HG03571 (cell line): ENCODE measurements around the gene CTAGE8.
"Not testable (repeated sequence)": the region's sequence is repeated elsewhere in the genome, so short reads cannot be mapped to it uniquely, and the experiment has no call there.

Experiments used
- ATAC-seq: cut with Tn5 transposase; IDR thresholded peaks from one replicate; pipeline ENCODE4 v1.9.1; 2021; ENCODE audit not compliant: unreplicated experiment

CTAGE8 gene

GRCh38 chr7:144269188-144269587 lies at the start of gene CTAGE8:
CTAGE8 (minus strand) TSS chr7:144269288; CDS start chr7:144269250, 38 bp downstream.
- not testable (repeated sequence) for ATAC-seq

DNA sequence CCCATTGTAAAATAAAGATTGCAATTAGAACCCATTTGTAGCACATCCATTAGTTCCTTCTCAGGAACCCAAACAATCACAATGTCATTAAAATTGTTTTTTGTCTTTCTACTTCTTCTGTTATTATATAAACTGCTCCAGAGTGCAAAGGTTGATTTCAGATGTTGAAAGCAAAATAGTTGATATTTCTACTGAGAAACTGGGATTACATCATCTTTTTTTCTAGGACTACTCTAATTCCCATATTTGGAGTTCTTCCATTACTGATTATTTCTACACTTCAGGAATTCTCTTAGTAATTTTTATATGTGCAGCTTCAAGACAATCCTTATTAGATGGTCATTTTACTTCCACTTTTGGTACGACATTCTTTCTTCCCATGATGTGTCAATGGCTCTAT lies 48.4 kb upstream of the CTAGE8 start:
- ATAC-seq, result not testable (repeated sequence)

DNA sequence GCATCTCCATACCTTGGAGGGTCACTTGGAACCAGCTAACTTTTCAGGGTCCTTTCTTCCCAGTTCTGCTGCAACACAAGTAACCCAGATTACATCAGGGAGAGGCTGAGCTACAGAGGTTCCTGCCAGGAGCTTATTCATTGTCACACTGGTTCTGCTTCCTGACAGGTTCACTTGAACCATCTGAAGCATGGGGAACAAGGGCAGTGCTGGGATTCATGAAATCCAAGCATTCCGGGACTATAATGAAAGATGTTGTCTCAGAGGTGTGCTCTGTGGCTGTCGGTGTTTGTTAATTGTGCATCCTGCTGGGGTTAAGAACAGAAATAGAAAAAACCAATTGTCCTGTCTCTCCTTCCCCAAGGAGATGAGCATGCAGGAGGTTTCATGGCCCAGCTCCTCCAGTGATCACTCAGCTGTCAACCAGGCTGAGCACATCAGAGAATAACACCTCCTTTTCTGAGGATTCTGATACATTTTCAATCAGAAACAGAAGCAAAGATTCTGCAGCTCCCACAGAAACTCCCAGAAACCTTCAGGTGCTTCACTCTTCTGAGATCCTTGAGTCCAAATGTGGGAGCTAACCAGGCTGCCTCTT lies 42.9 kb upstream of the CTAGE8 start, which contains the start of gene OR2A1:
OR2A1 (plus strand) TSS at position 548 of the 598 bp plus-strand sequence. CDS start 5,706 bp downstream, outside the sequence.
- not testable (repeated sequence) for ATAC-seq

DNA sequence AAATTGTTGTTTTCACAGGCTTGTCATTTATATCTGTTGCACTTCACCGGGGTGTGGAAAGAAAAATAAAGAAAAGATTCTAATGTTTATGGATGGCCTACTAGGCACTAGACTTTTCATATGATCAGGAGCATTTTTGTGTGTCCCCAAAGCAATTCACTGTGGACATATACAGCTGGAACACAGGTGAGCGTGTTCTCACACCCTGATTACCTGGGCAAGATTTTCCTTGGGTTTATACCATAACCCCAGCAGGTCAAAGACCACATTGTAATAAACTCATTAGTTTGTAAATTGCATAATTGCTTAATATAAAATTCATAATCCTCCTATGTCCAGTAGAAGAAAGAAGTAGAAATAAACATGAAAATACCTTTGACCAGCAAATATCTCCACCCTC lies 42.1 kb upstream of the CTAGE8 start:
- ATAC-seq, result not testable (repeated sequence)

DNA sequence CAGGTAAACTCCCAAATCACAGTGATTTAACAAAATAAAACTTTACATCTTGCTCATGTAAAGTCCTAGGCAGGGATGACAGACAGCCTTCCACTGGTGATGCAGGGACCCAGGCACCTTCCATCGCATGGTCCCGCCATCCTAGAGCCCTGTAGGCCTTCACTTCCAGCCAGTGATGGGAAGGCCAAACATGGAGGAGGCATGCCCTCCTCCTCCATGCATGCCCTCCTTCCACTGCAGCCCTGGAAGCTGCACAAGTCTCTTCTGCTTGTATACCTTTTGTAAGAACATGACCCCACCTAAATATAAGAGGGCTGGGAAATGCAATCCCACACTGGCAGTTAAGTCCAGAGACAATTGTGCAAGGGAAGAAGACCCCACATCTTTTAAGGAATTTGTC lies 40.6 kb upstream of the CTAGE8 start:
- ATAC-seq, result not testable (repeated sequence)

DNA sequence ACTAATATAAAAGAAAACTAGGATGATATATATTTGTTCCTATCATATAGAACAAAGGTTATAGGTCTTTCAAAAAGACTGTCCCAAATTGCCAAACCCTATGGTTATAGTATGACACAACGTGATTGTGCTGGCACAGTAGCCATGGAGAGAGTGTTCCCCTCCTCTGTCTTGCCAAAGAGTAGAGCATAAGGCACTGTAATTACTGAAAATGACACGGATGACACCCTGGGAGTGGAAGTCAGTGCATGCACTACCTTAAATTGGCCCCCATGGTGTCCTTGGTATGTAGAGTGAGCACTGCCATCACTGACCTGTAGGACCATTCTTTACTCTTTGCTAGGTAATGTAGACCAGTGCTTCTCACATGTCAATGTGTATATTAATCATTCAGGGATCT lies 36.1 kb upstream of the CTAGE8 start:
- ATAC-seq, result not testable (repeated sequence)

DNA sequence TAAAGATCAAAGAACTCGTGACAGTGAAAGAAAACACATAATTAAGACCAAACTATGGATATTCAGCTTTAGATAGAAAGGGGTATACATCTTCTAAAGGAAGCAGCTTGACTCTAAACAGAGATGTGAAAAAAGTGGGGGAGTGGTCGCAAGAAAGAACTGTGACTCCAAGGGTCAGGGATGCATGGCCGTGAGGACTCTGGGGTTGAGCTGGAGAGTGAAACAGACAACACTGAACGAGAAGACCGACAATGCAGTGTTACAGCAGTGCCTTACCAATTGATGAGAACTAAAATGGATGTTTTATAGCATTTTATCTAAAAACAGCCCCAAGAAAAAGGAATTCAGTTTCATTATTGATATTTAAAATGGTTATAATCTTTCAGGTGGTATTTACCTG lies 34.5 kb upstream of the CTAGE8 start:
- not testable (repeated sequence) for ATAC-seq

GRCh38 chr7:144302578-144303303 lies 33.7 kb upstream of the CTAGE8 start:
- not testable (repeated sequence) for ATAC-seq

- peak; percentile 73 for ATAC-seq
Measured at GRCh38 chr7:144293794-144294499, 24.9 kb upstream of the CTAGE8 start.

DNA sequence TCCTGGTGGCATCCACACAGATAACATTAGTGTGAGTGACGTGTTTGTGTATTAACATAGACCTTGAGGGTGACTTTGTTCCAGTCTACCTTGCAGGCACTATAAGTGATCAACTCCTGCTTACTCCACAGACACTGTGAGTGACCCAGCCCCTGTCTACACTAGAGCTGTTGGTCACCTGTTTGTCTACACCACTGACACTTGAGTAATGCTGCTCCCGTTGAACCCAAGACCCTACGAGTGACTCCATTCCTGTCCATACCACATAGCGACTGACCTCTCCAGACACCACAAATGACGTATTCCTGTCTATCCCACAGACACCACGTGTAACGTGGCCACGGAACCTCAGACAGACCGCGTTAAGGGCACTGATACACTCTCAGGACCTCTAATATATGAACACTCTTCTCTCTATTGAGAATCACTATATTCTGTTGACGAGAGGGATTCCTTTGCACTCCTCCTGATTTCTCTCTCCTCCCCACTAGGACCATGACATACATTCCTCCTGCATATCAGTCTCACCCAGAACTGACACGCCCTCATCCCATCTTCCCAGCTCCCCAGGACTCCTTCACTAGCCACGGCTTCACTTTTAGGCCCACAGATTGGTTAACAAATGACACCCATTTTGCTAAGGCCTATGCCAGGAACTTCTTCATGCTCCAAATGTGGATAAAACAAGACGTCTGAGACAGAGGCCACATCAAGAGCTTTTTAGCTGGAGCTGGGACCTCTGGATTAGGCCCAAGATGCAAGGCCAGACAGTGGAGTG lies 23.5 kb upstream of the CTAGE8 start:
- not testable (repeated sequence) for ATAC-seq

DNA sequence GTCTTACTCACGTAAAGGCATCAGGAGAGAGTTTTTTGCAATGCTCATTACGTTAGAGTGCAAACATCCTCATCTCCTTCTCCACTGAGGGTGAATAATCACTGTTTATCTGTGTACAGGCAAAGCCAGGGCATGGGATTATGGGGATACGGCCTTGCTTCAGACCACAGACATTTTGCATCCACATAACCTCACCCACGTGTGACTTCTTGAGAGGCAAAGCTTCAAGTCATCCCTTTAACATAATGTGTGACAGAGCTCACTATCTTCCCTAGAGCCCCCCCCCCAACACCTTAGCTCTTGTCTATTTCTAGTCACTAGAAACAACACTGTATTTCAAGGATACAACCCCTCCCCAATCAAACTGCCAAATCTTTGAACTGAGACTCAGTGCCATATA lies 22.5 kb upstream of the CTAGE8 start:
- ATAC-seq, result not testable (repeated sequence)

- ATAC-seq, result not testable (repeated sequence)
Measured at GRCh38 chr7:144287171-144287784, 18.2 kb upstream of the CTAGE8 start.

DNA sequence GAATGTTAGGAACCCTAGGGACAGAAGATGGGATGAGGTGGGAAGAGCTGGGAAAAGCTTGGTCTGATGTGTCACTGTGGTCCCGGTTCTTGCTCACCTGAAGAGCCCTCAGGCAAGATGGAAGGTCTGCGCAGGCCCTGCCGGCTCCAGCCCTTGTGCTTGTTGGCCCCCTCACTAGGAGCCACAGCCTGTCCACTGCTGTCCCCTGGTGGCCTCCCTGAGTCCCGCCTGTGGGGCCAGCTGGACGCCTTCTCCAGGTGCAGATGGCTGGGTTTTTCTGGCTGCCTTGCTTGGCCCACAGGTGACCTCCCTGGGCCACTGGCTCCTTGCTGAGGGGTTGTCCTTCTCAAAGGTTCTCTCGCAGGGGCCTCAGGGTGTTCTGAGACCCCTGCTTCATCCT lies 14.6 kb upstream of the CTAGE8 start:
- ATAC-seq, result not testable (repeated sequence)

DNA sequence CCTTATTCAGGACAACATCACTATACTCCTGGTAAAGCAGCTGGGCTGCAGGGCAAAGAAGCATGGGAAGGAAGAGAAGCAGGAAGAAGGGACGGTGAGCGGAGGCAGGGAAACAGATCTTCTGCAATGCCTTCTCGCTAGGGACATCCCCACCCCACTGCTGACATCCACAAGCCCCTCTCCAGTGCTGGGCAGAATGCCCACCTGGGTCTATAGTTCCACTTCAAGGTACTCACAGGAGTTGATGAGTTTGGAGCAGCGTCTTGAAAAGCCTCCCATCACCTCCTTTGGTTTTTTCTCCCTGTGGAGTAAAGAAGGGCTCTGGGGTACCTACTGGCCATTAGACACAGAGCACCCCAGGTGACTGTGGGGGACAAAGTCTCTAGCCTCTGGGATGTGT lies 13.4 kb upstream of the CTAGE8 start:
- ATAC-seq, result not testable (repeated sequence)

- not testable (repeated sequence) for ATAC-seq
Measured at GRCh38 chr7:144281981-144282380, 12.9 kb upstream of the CTAGE8 start.

- ATAC-seq, result not testable (repeated sequence)
Measured at GRCh38 chr7:144280010-144280409, 10.9 kb upstream of the CTAGE8 start.

- ATAC-seq, result not testable (repeated sequence)
Measured at GRCh38 chr7:144275281-144275680, 6.2 kb upstream of the CTAGE8 start.

GRCh38 chr7:144264692-144265091 lies 4.4 kb downstream of the CTAGE8 start, which contains the start of gene OR2A7:
OR2A7 (minus strand) TSS chr7:144264792; CDS start chr7:144259628, 5,164 bp downstream.
- not testable (repeated sequence) for ATAC-seq

GRCh38 chr7:144262128-144262527 lies 7.0 kb downstream of the CTAGE8 start:
- not testable (repeated sequence) for ATAC-seq

DNA sequence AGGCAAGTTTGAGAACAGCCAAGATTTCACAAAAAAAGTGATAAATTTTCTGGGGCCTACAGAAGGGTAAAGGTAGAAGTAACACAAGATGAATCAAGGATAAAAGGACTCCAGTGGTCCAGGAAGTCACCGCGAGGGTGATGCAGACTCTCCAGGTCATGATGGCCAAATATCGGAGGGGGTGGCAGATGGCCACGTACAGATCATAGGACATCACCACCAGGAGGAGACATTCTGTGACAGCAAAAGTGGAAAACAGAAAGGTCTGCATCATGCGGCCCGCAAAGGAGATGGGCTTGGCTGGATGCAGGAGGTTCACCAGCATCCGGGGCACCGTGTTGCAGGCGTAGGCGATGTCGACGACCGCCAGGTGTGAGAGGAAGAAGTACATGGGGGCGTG lies 10.0 kb downstream of the CTAGE8 start:
- not testable (repeated sequence) for ATAC-seq
